Stimulated activated CD8-positive, alpha-beta memory T cell treated with anti-CD3 and anti-CD28 coated beads, Interleukin-7, amount 100 ng/mL, for 24 hours (primary cell): Measurements from ENCODE around the gene RAD9A.

Source experiments
- DNase-seq: peaks from one replicate; pipeline ENCODE4 v3.0.0-alpha.2; 2020; ENCODE audit warnings: low read depth

The RAD9A gene

GRCh38 chr11:67375320-67376055 lies 16.3 kb upstream of the RAD9A start:
- no peak for DNase-seq

GRCh38 chr11:67376063-67376820 lies 15.5 kb upstream of the RAD9A start:
- DNase-seq = no peak

- DNase-seq = no peak
These were observed 14.6 kb upstream of the RAD9A start for GRCh38 chr11:67376873-67377808.

GRCh38 chr11:67378544-67378943 lies 13.2 kb upstream of the RAD9A start:
- no peak for DNase-seq

GRCh38 chr11:67379061-67380058 lies 12.4 kb upstream of the RAD9A start:
- no peak for DNase-seq

- DNase-seq = no peak
These were observed 10.4 kb upstream of the RAD9A start for GRCh38 chr11:67381244-67381972.

GRCh38 chr11:67382276-67383136 lies 9.3 kb upstream of the RAD9A start:
- peak; percentile 63 for DNase-seq

DNA sequence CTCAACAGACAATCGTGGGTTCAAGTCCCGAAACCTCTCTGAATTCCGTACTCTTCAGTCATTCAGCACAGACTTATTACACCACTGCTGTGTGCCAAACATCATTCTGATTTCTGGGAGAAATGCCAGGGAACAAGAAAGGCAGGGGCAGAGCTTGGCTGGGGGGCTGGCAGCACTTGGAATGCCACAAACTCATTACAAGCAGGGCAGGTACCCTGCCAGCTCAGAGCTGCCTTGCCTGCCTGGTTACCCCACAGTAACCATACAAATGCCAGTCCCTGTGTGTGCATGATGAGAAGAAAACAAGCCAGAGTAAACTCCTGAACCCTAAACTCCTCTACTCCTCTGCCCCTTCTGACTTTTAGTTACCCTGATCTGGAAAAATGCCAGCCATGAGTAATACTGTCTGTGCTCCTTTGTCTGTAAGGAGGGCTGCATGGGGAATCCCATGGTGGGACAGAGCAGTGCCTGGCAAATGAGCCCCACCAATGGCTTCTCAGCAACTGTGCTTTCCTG lies 6.9 kb upstream of the RAD9A start:
- no peak for DNase-seq

GRCh38 chr11:67387069-67387468 lies 4.7 kb upstream of the RAD9A start:
- DNase-seq = no peak

- DNase-seq = no peak
These were observed 4.3 kb upstream of the RAD9A start for GRCh38 chr11:67387518-67387917.

GRCh38 chr11:67389477-67389876 lies 2.3 kb upstream of the RAD9A start:
- no peak for DNase-seq

DNA sequence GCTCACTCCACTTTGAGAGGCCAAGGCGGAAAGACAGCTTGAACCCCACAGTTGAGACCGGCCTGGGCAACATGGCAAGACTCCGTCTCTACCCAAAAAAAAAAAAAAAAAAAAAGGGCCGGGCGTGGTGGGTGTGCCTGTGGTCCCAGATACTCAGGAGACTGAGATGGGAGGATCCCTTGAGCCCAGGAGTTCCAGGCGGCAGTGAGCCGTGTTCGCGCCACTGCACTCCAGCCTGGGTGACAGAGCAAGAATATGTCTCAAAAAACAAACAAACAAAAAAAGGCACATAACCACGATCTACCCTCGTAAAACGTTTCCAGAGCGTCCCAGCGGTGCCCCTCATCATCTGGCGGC lies 861 bp upstream of the RAD9A start:
- DNase-seq = no peak

- no peak for DNase-seq
These were observed 463 bp downstream of the RAD9A start for GRCh38 chr11:67392183-67392715.

GRCh38 chr11:67393437-67393836 lies 1.7 kb downstream of the RAD9A start:
- no peak for DNase-seq

DNA sequence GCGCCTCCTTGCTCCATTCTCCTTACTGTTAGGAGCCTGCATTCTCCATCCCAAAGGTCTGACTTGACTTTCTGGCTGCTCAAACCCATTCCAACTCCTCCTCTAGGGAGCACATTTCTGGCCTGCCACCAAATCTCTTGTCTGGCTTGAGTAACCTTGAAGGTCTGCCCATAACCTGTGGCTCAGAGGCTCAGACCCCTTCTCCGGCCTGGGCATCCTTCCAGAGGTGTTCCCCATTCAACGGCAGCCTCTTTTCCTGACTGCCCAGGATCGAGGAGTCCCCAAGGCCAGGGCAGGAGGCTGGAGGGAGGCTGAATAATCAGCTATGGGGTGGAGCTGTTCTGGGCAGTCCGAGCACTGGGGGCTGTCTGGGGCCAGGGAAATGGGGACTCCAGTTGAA lies 2.2 kb downstream of the RAD9A start:
- DNase-seq = no peak

GRCh38 chr11:67395555-67396258 lies 3.9 kb downstream of the RAD9A start:
- no peak for DNase-seq

DNA sequence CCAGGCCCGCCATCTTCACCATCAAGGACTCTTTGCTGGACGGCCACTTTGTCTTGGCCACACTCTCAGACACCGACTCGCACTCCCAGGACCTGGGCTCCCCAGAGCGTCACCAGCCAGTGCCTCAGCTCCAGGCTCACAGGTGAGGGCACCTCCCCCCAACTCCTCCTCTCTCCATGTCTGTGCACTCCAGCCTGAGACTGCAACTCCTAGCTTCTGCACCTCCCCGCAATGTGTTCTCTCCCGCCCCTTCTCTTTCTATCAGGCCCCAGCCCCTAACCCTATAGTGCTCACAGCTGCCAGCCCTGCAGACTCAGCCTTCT lies 4.4 kb downstream of the RAD9A start:
- DNase-seq = no peak

DNA sequence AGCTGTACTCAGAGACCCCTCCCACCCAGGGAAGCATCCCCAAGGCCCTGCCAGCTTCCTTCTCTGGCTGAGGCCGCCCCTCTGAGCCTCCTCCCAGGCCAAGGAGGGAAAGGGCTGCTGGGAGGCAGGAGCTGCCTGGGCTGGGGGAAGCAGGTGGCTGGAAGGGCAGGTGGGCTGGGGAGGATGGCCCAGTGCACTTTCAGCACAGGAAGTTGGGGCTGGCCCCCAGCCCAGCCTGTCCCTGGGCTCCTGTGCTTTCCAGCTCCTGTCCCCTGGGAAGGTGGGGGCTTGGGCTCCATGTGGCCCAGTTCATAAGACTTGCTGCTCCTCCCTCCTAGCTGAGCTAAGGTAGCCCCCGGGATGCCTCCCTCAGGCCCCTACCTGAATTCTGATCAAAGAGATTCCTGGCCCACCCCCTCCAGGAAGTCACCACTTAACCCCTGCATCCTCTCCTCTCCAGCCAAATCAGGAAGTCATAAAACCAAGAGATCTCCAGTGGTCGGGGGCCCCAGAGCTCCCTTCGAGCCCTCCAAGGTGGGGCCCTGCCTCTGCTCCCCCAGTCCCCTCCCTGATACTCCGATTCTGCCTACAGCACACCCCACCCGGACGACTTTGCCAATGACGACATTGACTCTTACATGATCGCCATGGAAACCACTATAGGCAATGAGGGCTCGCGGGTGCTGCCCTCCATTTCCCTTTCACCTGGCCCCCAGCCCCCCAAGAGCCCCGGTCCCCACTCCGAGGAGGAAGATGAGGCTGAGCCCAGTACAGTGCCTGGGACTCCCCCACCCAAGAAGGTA lies 5.0 kb downstream of the RAD9A start:
- DNase-seq = no peak
